OCI-LY7 (cell line): ENCODE results near the gene SH3GL2. TPM values are rescaled to one million over a fixed set of nuclear protein-coding genes. Genes with fewer than 3 reads are reported as not detected.

ENCODE experiments used
- BruUV-seq: library from RNA; stranded (reverse); fragments of 400-500 nt; replicated peaks from 2 replicates; lab custom pipeline; 2021; lab: Mats Ljungman, UMichigan
- CTCF ChIA-PET: fragments of 300-600 bp; sonication (Branson Sonifier 250); formaldehyde crosslinking; loops from one replicate; lab custom pipeline; 2022; ENCODE audit warnings: antibody characterized with exemption; ENCODE audit not compliant: unreplicated experiment; lab: Charles Lee
- POLR2A ChIA-PET: fragments of 300-600 bp; sonication (Branson Sonifier 250); formaldehyde crosslinking; loops from one replicate; lab custom pipeline; 2022; ENCODE audit warnings: antibody characterized with exemption; lab: Charles Lee
- DNase-seq: peaks from one replicate; pipeline ENCODE4 v3.0.0-alpha.2; 2015; ENCODE audit warnings: low spot score
- H2AFZ ChIP-seq: fragments of 200-600 bp; sonication (generic), shearing (Covaris generic); 2 replicates; pipeline ENCODE4 v1.6.1; 2014; ENCODE audit warnings: mild to moderate bottlenecking, antibody characterized with exemption, low read length, moderate library complexity
- H3K27ac ChIP-seq: fragments of 200-600 bp; sonication (generic); 2 replicates; pipeline ENCODE4 v1.5.1; 2014; ENCODE audit warnings: mixed run types, low read depth, mild to moderate bottlenecking, moderate library complexity, low read length, inconsistent platforms; ENCODE audit not compliant: poor library complexity, severe bottlenecking
- H3K36me3 ChIP-seq: fragments of 200-600 bp; sonication (generic); 2 replicates; pipeline ENCODE4 v1.6.1; 2014; ENCODE audit warnings: mild to moderate bottlenecking, antibody characterized with exemption, low read length, moderate library complexity, mixed read lengths; ENCODE audit not compliant: insufficient read depth
- H3K4me1 ChIP-seq: fragments of 200-600 bp; sonication (generic); 2 replicates; pipeline ENCODE4 v1.5.1; 2014; ENCODE audit warnings: mild to moderate bottlenecking, low read length; ENCODE audit not compliant: insufficient read depth, poor library complexity, severe bottlenecking
- H3K4me2 ChIP-seq: fragments of 200-600 bp; sonication (generic); 2 replicates; pipeline ENCODE4 v1.6.1; 2014; ENCODE audit warnings: mild to moderate bottlenecking, low read length
- H3K4me3 ChIP-seq: fragments of 200-600 bp; sonication (generic); 2 replicates; pipeline ENCODE4 v1.5.1; 2014; ENCODE audit warnings: mild to moderate bottlenecking, low read depth, low read length; ENCODE audit not compliant: poor library complexity, severe bottlenecking
- H3K79me2 ChIP-seq: fragments of 200-600 bp; sonication (generic); 2 replicates; pipeline ENCODE4 v1.6.1; 2016; ENCODE audit warnings: low read depth, mild to moderate bottlenecking, low read length, moderate library complexity, mixed read lengths; ENCODE audit not compliant: insufficient read depth
- H3K9me2 ChIP-seq: fragments of 200-600 bp; sonication (generic); 2 replicates; pipeline ENCODE4 v1.6.1; 2016; ENCODE audit warnings: mild to moderate bottlenecking, low read length, mixed read lengths; ENCODE audit not compliant: insufficient read depth
- H3K9me3 ChIP-seq: fragments of 200-600 bp; sonication (generic); 2 replicates; pipeline ENCODE4 v1.6.1; 2014; ENCODE audit warnings: mild to moderate bottlenecking, mixed run types, low read length, mixed read lengths
- H4K20me1 ChIP-seq: fragments of 200-600 bp; sonication (generic); 2 replicates; pipeline ENCODE4 v1.6.1; 2014; ENCODE audit warnings: mild to moderate bottlenecking, antibody characterized with exemption, low read length, moderate library complexity, mixed read lengths; ENCODE audit not compliant: insufficient read depth
- EZH2phosphoT487 ChIP-seq: fragments of 200-600 bp; sonication (generic); IDR thresholded peaks from 2 replicates; pipeline ENCODE4 v1.6.1; 2018; ENCODE audit warnings: low read depth, borderline replicate concordance, mild to moderate bottlenecking, mixed run types, antibody characterized with exemption, low read length, moderate library complexity, mixed read lengths
- intact Hi-C: fragments of 100-400 bp; cut with micrococcal nuclease; formaldehyde crosslinking; loops from one replicate; pipeline ENCODE4 v1.10.0; 2022; ENCODE audit not compliant: unreplicated experiment
- total RNA-seq, 2 experiments: library from RNA; depleted of rRNA in 1 of 2; stranded (reverse); fragments of >200 nt in 1 of 2; shearing (Covaris generic) in 1 of 2; gene quantifications; 2 replicates each; pipeline ENCODE4 v1.2.3, GENCODE V29; 2014 to 2022
- TF ChIP-seq, protein P1 (sequence below): fragments of 200-600 bp; sonication (generic); conservative IDR thresholded peaks from 2 replicates; pipeline ENCODE4 v1.5.1; 2014; ENCODE audit warnings: mild to moderate bottlenecking, antibody characterized with exemption, low read length, moderate library complexity, mixed read lengths

Gene SH3GL2
- total RNA-seq, 2 experiments from 2014 or later: not detected

DNA sequence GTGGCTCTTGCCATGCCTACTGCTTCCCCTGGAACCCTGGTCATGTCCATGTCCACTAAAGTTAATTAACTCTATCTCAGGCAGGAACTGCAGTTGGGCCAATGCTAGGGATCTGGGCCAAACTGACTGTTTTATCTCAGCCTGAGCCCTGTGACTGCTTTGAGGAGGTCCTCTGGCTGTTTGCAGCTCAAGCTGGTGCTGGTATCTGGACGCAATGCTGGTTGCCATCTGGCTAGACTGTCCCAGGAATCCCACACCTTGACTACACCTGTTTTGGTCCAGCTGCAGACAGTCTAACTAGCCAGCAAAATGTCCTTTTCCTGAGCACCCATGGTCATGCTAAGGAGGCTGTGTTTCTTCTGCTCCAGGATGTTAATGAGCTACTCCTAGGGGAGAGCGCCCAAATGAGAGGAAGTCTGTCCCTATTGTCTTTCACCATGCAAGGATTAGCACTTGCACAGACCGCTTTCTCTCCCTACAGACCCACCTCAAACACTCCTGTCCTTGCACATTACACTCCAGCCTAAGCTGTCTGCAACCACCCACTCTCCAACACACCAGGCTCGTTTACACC, 251.0 kb downstream of the SH3GL2 start:
- H3K9me2 ChIP-seq: no peaks in the 10 kb centered on the region
- DNase-seq: no peak
- H2AFZ ChIP-seq: no peak overlapping the region
- H3K36me3 ChIP-seq: no peaks in the 10 kb centered on the region
- POLR2A ChIA-PET: interaction anchor here (0.6 kb wide), 1 partner anchor 296 kb away, joined by 4 read pairs; no protein-coding TSS in a partner anchor
- H3K4me3 ChIP-seq: no peak overlapping the region
- intact Hi-C loops: no loop called here
- H3K4me2 ChIP-seq: no peak overlapping the region
- no peaks in the 10 kb centered on the region for H4K20me1 ChIP-seq
- no TSS peak for BruUV-seq
- no peaks in the 10 kb centered on the region for H3K79me2 ChIP-seq
- CTCF ChIA-PET: no interaction called here
- no peak for TF ChIP-seq EZH2phosphoT487
- TF ChIP-seq, protein P1, sequence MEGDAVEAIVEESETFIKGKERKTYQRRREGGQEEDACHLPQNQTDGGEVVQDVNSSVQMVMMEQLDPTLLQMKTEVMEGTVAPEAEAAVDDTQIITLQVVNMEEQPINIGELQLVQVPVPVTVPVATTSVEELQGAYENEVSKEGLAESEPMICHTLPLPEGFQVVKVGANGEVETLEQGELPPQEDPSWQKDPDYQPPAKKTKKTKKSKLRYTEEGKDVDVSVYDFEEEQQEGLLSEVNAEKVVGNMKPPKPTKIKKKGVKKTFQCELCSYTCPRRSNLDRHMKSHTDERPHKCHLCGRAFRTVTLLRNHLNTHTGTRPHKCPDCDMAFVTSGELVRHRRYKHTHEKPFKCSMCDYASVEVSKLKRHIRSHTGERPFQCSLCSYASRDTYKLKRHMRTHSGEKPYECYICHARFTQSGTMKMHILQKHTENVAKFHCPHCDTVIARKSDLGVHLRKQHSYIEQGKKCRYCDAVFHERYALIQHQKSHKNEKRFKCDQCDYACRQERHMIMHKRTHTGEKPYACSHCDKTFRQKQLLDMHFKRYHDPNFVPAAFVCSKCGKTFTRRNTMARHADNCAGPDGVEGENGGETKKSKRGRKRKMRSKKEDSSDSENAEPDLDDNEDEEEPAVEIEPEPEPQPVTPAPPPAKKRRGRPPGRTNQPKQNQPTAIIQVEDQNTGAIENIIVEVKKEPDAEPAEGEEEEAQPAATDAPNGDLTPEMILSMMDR: no peak
- no peak overlapping the region for H3K27ac ChIP-seq
- H3K9me3 ChIP-seq: no peaks in the 10 kb centered on the region
- no peaks in the 10 kb centered on the region for H3K4me1 ChIP-seq

- H4K20me1 ChIP-seq: no peaks in the 10 kb centered on the region
- H3K36me3 ChIP-seq: no peaks in the 10 kb centered on the region
- BruUV-seq: no TSS peak
- TF ChIP-seq EZH2phosphoT487: no peak
- TF ChIP-seq, protein P1: no peak
- H3K4me1 ChIP-seq: no peaks in the 10 kb centered on the region
- no peak overlapping the region for H3K27ac ChIP-seq
- ChIA-PET POLR2A (no interaction called here), CTCF (no interaction called here)
- no peaks in the 10 kb centered on the region for H3K9me3 ChIP-seq
- no peaks in the 10 kb centered on the region for H3K79me2 ChIP-seq
- intact Hi-C loops: no loop called here
- H3K9me2 ChIP-seq: no peaks in the 10 kb centered on the region
- no peak overlapping the region for H2AFZ ChIP-seq
- no peak overlapping the region for H3K4me2 ChIP-seq
- H3K4me3 ChIP-seq: no peak overlapping the region
- DNase-seq: no peak
Observed at GRCh38 chr9:17832812-17833211, 253.9 kb downstream of the SH3GL2 start.

- intact Hi-C loops: no loop called here
- no peaks in the 10 kb centered on the region for H3K4me1 ChIP-seq
- no peaks in the 10 kb centered on the region for H3K79me2 ChIP-seq
- TF ChIP-seq, protein P1: no peak
- no peak for TF ChIP-seq EZH2phosphoT487
- H2AFZ ChIP-seq: no peak overlapping the region
- POLR2A ChIA-PET: interaction anchor here (0.6 kb wide), 2 partner anchors 32 to 357 kb away, joined by 4 to 6 read pairs; no protein-coding TSS in a partner anchor
- no peaks in the 10 kb centered on the region for H4K20me1 ChIP-seq
- H3K9me2 ChIP-seq: no peaks in the 10 kb centered on the region
- no peaks in the 10 kb centered on the region for H3K9me3 ChIP-seq
- H3K36me3 ChIP-seq: no peaks in the 10 kb centered on the region
- H3K27ac ChIP-seq: no peak overlapping the region
- DNase-seq: no peak
- H3K4me3 ChIP-seq: no peak overlapping the region
- CTCF ChIA-PET: no interaction called here
- H3K4me2 ChIP-seq: no peak overlapping the region
- no TSS peak for BruUV-seq
Observed at GRCh38 chr9:17833846-17834245, 255.0 kb downstream of the SH3GL2 start.
